ENCODE results near the gene RMND5A. TPM values are rescaled to one million over a fixed set of nuclear protein-coding genes. Genes with fewer than 3 reads are reported as not detected.

RMND5A gene
- total RNA-seq, 1 donor: 24.6 TPM

DNA sequence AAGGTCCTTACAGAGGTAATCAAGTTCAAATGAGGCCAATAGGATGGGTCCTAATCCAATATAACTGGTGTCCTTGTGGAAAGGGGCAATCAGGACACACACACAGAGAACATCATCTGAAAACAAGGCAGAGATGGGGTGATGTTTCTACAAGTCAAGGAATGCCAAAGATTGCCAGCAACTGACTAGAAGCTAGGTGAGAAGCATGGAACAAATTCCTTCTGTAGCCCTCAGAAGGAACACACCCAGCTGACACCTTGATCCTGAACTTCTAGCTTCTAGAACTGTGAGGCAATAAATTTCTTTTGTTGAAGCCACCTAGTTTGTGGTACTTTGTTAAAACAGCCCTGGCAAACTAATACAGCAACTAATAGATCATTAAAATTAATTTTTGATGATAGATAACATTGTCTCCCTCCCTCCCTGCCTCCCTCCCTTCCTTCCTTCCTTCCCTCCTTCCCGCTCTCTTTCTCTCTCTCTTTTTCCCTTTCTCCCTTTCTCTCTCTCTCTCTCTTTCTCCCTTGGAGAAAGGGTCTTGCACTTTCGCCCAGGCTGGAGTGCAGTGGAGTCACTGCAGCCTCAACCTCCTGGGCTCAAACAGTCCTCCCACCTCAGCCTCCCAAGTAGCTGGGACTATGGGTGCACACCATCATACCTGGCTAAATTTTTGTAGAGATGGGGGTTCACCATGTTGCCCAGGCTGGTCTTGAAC lies 80.9 kb downstream of the RMND5A start:
- no peak overlapping the region for H3K4me3 ChIP-seq (ENCODE audit: low read depth, low read length)
- no peak for DNase-seq (ENCODE audit: low read depth)
- TF ChIP-seq, protein P1, sequence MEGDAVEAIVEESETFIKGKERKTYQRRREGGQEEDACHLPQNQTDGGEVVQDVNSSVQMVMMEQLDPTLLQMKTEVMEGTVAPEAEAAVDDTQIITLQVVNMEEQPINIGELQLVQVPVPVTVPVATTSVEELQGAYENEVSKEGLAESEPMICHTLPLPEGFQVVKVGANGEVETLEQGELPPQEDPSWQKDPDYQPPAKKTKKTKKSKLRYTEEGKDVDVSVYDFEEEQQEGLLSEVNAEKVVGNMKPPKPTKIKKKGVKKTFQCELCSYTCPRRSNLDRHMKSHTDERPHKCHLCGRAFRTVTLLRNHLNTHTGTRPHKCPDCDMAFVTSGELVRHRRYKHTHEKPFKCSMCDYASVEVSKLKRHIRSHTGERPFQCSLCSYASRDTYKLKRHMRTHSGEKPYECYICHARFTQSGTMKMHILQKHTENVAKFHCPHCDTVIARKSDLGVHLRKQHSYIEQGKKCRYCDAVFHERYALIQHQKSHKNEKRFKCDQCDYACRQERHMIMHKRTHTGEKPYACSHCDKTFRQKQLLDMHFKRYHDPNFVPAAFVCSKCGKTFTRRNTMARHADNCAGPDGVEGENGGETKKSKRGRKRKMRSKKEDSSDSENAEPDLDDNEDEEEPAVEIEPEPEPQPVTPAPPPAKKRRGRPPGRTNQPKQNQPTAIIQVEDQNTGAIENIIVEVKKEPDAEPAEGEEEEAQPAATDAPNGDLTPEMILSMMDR (IDR thresholded peaks at IDR 0.05; ENCODE audit: insufficient read depth, low read depth, low read length): no peak

- no peak overlapping the region for H3K4me3 ChIP-seq (ENCODE audit: low read depth, low read length)
- DNase-seq (ENCODE audit: low read depth): no peak
- TF ChIP-seq, protein P1 (IDR thresholded peaks at IDR 0.05; ENCODE audit: insufficient read depth, low read depth, low read length): no peak
These were observed 86.2 kb downstream of the RMND5A start for GRCh38 chr2:86806059-86806857.

GRCh38 chr2:86807133-86807467 lies 87.0 kb downstream of the RMND5A start:
- TF ChIP-seq, protein P1 (IDR thresholded peaks at IDR 0.05; ENCODE audit: insufficient read depth, low read depth, low read length): no peak
- H3K4me3 ChIP-seq (ENCODE audit: low read depth, low read length): peak overlapping the region; percentile 42
- DNase-seq (ENCODE audit: low read depth): no peak

- TF ChIP-seq, protein P1 (IDR thresholded peaks at IDR 0.05; ENCODE audit: insufficient read depth, low read depth, low read length): no peak
- peak overlapping the region; percentile 42 for H3K4me3 ChIP-seq (ENCODE audit: low read depth, low read length)
- peak; percentile 8 for DNase-seq (ENCODE audit: low read depth)
These were observed 87.6 kb downstream of the RMND5A start for GRCh38 chr2:86807468-86808275.

DNA sequence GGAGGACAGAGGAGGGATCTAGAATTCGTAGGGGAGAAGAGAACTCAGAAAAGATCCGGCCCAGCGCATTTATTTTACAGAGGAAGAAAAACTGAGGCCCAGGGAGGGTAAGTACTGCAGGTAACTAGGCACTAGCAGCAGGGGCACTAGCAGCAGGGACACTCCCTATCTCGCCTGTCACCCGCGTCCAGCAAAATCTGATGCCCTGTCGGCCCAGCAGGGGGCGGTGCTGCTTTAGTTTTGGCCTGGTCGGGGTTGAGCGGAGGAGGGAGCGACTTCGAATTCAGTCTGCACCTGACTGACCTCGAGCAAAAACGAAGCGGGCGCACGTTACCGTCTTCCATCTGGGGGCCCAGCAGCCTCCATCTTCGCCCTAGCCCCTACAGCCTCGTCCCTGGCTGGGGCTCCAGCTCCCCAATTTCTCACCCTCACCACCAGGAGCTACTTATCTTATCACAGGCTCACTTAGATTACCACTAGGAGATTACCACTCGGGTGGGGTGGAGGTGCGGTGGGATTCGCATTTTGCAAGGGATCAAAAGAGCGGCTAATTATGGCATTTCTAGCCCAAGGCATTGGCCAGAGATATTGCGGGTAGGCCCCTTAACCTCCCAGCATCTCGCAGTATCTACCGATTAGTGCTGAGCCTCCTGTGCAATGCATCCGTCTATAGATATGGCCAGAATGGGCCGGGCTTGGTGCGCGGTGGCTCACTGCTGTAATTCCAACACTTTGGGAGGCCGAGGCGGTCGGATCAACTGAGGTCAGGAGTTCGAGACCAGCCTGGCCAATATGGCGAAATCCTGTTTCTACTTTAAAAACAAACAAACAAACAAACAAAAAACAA lies 88.4 kb downstream of the RMND5A start:
- DNase-seq (ENCODE audit: low read depth): peak; percentile 73
- peak overlapping the region; percentile 42 for H3K4me3 ChIP-seq (ENCODE audit: low read depth, low read length)
- TF ChIP-seq, protein P1 (IDR thresholded peaks at IDR 0.05; ENCODE audit: insufficient read depth, low read depth, low read length): peak; percentile 81
